ENCODE results near the gene SCAF1. TPM values are rescaled to one million over a fixed set of nuclear protein-coding genes. Genes with fewer than 3 reads are reported as not detected.

The SCAF1 gene
- total and polyA plus RNA-seq, 2 of the 13 experiments (the other 11 are each of a cell fraction or from before 2014, with no cell fraction given) = 3.3 to 6.1 TPM

DNA sequence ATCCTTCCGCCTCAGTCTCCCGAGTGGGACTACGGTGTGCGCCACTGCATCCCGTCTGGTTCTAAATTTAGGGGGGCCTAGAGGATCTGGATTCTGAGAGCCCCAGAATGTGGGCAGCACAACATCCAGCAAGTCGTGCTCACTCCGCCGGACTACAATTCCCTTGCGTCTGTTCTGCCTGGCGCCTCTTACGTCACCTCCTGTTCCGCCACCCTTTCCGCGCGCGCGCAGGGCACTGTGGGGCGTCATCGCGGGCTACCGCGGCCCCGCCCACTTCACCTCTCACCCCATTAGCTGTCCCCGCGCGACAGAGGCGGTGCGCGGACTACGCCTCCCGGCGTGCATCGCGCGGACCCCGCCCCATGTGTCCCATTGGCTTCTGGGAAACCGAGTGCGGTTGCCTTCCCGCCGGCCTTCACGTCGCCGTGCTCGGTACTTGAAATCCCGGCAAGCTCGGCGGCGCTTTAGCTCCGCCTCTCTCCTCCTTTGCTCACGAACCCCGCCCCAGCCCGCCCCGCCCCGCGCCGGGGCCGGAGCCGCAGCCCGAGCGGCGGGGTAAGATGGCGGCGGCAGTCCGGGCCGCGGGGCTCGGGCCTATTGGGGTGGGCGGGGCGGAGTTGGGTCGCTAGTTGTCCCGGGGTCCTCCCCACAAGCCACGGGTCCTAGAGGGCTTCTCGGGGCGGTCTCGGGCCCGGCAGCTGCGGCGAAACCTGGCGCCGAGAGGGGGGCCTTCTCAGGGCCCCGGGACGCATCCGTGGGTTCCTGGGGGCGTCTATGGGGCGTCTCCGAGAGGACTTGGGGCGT is at the start of gene SCAF1 (continued):
- no peak for TF ChIP-seq NR2F6 (IDR thresholded peaks at IDR 0.05)
- TF ChIP-seq NR2F6 (CRISPR knock-in tag; IDR thresholded peaks at IDR 0.05) = peak; percentile 74
- TF ChIP-seq, protein P1, sequence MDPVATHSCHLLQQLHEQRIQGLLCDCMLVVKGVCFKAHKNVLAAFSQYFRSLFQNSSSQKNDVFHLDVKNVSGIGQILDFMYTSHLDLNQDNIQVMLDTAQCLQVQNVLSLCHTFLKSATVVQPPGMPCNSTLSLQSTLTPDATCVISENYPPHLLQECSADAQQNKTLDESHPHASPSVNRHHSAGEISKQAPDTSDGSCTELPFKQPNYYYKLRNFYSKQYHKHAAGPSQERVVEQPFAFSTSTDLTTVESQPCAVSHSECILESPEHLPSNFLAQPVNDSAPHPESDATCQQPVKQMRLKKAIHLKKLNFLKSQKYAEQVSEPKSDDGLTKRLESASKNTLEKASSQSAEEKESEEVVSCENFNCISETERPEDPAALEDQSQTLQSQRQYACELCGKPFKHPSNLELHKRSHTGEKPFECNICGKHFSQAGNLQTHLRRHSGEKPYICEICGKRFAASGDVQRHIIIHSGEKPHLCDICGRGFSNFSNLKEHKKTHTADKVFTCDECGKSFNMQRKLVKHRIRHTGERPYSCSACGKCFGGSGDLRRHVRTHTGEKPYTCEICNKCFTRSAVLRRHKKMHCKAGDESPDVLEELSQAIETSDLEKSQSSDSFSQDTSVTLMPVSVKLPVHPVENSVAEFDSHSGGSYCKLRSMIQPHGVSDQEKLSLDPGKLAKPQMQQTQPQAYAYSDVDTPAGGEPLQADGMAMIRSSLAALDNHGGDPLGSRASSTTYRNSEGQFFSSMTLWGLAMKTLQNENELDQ (CRISPR knock-in tag; IDR thresholded peaks at IDR 0.05; ENCODE audit: borderline replicate concordance) = no peak
- TF ChIP-seq, protein P2, sequence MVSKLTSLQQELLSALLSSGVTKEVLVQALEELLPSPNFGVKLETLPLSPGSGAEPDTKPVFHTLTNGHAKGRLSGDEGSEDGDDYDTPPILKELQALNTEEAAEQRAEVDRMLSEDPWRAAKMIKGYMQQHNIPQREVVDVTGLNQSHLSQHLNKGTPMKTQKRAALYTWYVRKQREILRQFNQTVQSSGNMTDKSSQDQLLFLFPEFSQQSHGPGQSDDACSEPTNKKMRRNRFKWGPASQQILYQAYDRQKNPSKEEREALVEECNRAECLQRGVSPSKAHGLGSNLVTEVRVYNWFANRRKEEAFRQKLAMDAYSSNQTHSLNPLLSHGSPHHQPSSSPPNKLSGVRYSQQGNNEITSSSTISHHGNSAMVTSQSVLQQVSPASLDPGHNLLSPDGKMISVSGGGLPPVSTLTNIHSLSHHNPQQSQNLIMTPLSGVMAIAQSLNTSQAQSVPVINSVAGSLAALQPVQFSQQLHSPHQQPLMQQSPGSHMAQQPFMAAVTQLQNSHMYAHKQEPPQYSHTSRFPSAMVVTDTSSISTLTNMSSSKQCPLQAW (CRISPR knock-in tag; IDR thresholded peaks at IDR 0.05) = peak; percentile 86; the same call in 1 of the 2 replicates
- peak; percentile 85 for TF ChIP-seq ELF1 (CRISPR knock-in tag; IDR thresholded peaks at IDR 0.05)
- TF ChIP-seq, protein P3, sequence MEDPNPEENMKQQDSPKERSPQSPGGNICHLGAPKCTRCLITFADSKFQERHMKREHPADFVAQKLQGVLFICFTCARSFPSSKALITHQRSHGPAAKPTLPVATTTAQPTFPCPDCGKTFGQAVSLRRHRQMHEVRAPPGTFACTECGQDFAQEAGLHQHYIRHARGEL (CRISPR knock-in tag; IDR thresholded peaks at IDR 0.05) = no peak
- TF ChIP-seq KAT7 (CRISPR knock-in tag; IDR thresholded peaks at IDR 0.05; ENCODE audit: borderline replicate concordance) = peak; percentile 70; the same call in 1 of the 2 replicates
- TF ChIP-seq ATF1 (CRISPR knock-in tag; IDR thresholded peaks at IDR 0.05) = peak; percentile 95
- TF ChIP-seq SPEN (CRISPR knock-in tag; IDR thresholded peaks at IDR 0.05; ENCODE audit: low read depth) = peak; percentile 71; the same call in 1 of the 2 replicates
- no peak for TF ChIP-seq ZNF431 (CRISPR knock-in tag; IDR thresholded peaks at IDR 0.05; ENCODE audit: borderline replicate concordance, low read depth)
- 0 out of 2 replicates have a peak, but pooled peaks have one; percentile 11 for TF ChIP-seq SRF (IDR thresholded peaks at IDR 0.05; ENCODE audit: low read depth, low read length)
- peak; percentile 72 for TF ChIP-seq NFYB (CRISPR knock-in tag; IDR thresholded peaks at IDR 0.05)
- TF ChIP-seq DPF2 (CRISPR knock-in tag; IDR thresholded peaks at IDR 0.05; ENCODE audit: borderline replicate concordance, low read depth) = no peak
- no peak for TF ChIP-seq ZNF629 (CRISPR knock-in tag; conservative IDR thresholded peaks at IDR 0.05)
- peak; percentile 22; the same call in 1 of the 2 replicates for TF ChIP-seq ZNF124 (CRISPR knock-in tag; IDR thresholded peaks at IDR 0.05)
- TF ChIP-seq MBD4 (IDR thresholded peaks at IDR 0.05; ENCODE audit: borderline replicate concordance, low read length) = no peak
- TF ChIP-seq ZNF720 (CRISPR knock-in tag; IDR thresholded peaks at IDR 0.05) = no peak
- TF ChIP-seq MAF1 (CRISPR knock-in tag; IDR thresholded peaks at IDR 0.05; ENCODE audit: borderline replicate concordance) = no peak
- TF ChIP-seq, protein P4, sequence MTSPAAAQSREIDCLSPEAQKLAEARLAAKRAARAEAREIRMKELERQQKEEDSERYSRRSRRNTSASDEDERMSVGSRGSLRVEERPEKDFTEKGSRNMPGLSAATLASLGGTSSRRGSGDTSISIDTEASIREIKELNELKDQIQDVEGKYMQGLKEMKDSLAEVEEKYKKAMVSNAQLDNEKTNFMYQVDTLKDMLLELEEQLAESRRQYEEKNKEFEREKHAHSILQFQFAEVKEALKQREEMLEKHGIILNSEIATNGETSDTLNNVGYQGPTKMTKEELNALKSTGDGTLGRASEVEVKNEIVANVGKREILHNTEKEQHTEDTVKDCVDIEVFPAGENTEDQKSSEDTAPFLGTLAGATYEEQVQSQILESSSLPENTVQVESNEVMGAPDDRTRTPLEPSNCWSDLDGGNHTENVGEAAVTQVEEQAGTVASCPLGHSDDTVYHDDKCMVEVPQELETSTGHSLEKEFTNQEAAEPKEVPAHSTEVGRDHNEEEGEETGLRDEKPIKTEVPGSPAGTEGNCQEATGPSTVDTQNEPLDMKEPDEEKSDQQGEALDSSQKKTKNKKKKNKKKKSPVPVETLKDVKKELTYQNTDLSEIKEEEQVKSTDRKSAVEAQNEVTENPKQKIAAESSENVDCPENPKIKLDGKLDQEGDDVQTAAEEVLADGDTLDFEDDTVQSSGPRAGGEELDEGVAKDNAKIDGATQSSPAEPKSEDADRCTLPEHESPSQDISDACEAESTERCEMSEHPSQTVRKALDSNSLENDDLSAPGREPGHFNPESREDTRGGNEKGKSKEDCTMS (CRISPR knock-in tag; conservative IDR thresholded peaks at IDR 0.05) = no peak
- peak; percentile 74; the same call in 1 of the 2 replicates for TF ChIP-seq CHD2 (IDR thresholded peaks at IDR 0.05; ENCODE audit: low read depth, low read length)
- TF ChIP-seq ZNF160 (CRISPR knock-in tag; IDR thresholded peaks at IDR 0.05) = no peak

Data from HepG2 (cell line).